ENCODE measurements around the gene AMHR2. TPM values are rescaled to one million over a fixed set of nuclear protein-coding genes. Genes with fewer than 3 reads are reported as not detected.
"Not testable (repeated sequence)": the region's sequence is repeated elsewhere in the genome, so short reads cannot be mapped to it uniquely, and the experiment has no call there.

Gene AMHR2
- total RNA-seq, 4 donors from 2014 or later, result 0.27 TPM; not detected in 3

- peaks cover 9 to 50% (median 14%) of the 10 kb centered on the region in 4 donors for H3K4me1 ChIP-seq
- intact Hi-C loops (cut with DNase I; ENCODE audit: low total_unique reads), result no loop called here
- H3K36me3 ChIP-seq, result peaks cover 0 to 5% (median 0%) of the 10 kb centered on the region in 4 donors
- H3K27me3 ChIP-seq, result no peaks in the 10 kb centered on the region
- H3K4me3 ChIP-seq, result no peak overlapping the region
- no peak overlapping the region for H3K27ac ChIP-seq
- TF ChIP-seq POLR2A (IDR thresholded peaks at IDR 0.05) (no peak), POLR2AphosphoS5 (IDR thresholded peaks at IDR 0.05) (no peak), EP300 (IDR thresholded peaks at IDR 0.05; ENCODE audit: low read depth) (no peak)
- TF ChIP-seq, protein P1, sequence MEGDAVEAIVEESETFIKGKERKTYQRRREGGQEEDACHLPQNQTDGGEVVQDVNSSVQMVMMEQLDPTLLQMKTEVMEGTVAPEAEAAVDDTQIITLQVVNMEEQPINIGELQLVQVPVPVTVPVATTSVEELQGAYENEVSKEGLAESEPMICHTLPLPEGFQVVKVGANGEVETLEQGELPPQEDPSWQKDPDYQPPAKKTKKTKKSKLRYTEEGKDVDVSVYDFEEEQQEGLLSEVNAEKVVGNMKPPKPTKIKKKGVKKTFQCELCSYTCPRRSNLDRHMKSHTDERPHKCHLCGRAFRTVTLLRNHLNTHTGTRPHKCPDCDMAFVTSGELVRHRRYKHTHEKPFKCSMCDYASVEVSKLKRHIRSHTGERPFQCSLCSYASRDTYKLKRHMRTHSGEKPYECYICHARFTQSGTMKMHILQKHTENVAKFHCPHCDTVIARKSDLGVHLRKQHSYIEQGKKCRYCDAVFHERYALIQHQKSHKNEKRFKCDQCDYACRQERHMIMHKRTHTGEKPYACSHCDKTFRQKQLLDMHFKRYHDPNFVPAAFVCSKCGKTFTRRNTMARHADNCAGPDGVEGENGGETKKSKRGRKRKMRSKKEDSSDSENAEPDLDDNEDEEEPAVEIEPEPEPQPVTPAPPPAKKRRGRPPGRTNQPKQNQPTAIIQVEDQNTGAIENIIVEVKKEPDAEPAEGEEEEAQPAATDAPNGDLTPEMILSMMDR (IDR thresholded peaks at IDR 0.05), result no peak
- H3K9me3 ChIP-seq, result no peaks in the 10 kb centered on the region
- DNase-seq, result no peak
- 92 to 94% methylated on average over 3 of the region's 3 CpGs for WGBS, 2 donors (ENCODE audit: low coverage in 1 of 2)
- in situ Hi-C loops (cut with MboI; ENCODE audit: low pct_ligation_motif_present in 1 of 4, low pct_unique_long_range_greater_than_20kb in 1 of 4, low sequenced_read_pairs in 3 of 4), result no loop called here
Measured at GRCh38 chr12:53418221-53418620, 5.4 kb upstream of the AMHR2 start.

DNA sequence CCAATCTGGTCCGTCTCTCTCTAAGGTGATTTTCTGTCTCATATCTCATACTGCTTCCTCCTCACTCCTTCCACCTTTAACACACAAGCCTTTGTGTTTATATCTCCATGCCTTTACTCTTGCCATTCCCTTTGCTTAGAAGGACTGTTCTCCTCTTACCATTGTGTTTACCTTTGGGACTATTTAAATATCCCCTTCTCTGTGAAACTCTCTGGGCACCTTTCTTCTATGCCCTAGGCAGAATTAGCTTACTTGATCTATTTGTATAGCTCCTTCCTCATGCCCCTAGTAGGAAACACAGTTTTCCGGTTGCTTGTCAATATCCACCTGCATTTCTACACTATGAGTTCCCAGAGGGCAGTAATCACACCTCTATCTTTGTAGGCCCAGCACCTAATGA is 3.9 kb upstream of the AMHR2 start:
- WGBS, 2 donors (ENCODE audit: low coverage in 1 of 2), result 77 to 83% methylated on average over 2 of the region's 2 CpGs
- DNase-seq, result no peak
- Histone ChIP-seq H3K36me3 (no peaks in the 10 kb centered on the region), H3K4me3 (no peak overlapping the region), H3K4me1 (peaks cover 6 to 39% (median 8%) of the 10 kb centered on the region in 4 donors), H3K9me3 (no peaks in the 10 kb centered on the region), H3K27ac (no peak overlapping the region), H3K27me3 (no peaks in the 10 kb centered on the region)
- intact Hi-C loops (cut with DNase I; ENCODE audit: low total_unique reads), result no loop called here
- in situ Hi-C loops (cut with MboI; ENCODE audit: low pct_ligation_motif_present in 1 of 4, low pct_unique_long_range_greater_than_20kb in 1 of 4, low sequenced_read_pairs in 3 of 4), result loop anchor here in 2 of 4 donors (5.0 kb wide), 2 partner anchors 62 to 67 kb away; no protein-coding TSS in a partner anchor
- no peak for TF ChIP-seq POLR2AphosphoS5 (IDR thresholded peaks at IDR 0.05)
- no peak for TF ChIP-seq POLR2A (IDR thresholded peaks at IDR 0.05)
- TF ChIP-seq EP300 (IDR thresholded peaks at IDR 0.05; ENCODE audit: low read depth), result no peak
- TF ChIP-seq, protein P1 (IDR thresholded peaks at IDR 0.05), result no peak

DNA sequence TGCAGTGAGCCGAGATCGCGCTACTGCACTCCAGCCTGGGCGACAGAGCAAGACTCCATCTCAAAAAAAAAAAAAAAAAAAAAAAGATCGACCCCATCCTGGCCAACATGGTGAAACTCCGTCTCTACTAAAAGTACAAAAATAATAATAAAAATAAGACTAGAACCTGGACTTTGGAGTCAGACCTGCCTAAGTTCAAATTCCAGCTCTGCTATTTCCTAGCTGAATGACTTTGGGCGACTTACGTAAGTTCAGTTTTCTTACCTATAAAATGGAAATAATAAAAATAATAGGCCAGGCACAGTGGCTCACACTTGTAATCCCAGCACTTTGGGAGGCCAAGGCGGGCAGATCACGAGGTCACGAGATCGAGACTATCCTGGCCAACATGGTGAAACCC is 1.4 kb upstream of the AMHR2 start:
- H3K36me3 ChIP-seq; DNase-seq; H3K27me3 ChIP-seq; H3K4me3 ChIP-seq; intact Hi-C loops (cut with DNase I; ENCODE audit: low total_unique reads); H3K9me3 ChIP-seq; H3K27ac ChIP-seq: not testable (repeated sequence)
- WGBS, 2 donors (ENCODE audit: low coverage in 1 of 2), result 84 to 96% methylated on average over 7 to 12 of the region's 12 CpGs
- in situ Hi-C loops (cut with MboI; ENCODE audit: low pct_ligation_motif_present in 1 of 4, low pct_unique_long_range_greater_than_20kb in 1 of 4, low sequenced_read_pairs in 3 of 4), result loop anchor here in 2 of 4 donors (5.0 kb wide), 2 partner anchors 65 to 70 kb away; no protein-coding TSS in a partner anchor
- peaks cover 6 to 24% (median 8%) of the 10 kb centered on the region in 4 donors for H3K4me1 ChIP-seq

DNA sequence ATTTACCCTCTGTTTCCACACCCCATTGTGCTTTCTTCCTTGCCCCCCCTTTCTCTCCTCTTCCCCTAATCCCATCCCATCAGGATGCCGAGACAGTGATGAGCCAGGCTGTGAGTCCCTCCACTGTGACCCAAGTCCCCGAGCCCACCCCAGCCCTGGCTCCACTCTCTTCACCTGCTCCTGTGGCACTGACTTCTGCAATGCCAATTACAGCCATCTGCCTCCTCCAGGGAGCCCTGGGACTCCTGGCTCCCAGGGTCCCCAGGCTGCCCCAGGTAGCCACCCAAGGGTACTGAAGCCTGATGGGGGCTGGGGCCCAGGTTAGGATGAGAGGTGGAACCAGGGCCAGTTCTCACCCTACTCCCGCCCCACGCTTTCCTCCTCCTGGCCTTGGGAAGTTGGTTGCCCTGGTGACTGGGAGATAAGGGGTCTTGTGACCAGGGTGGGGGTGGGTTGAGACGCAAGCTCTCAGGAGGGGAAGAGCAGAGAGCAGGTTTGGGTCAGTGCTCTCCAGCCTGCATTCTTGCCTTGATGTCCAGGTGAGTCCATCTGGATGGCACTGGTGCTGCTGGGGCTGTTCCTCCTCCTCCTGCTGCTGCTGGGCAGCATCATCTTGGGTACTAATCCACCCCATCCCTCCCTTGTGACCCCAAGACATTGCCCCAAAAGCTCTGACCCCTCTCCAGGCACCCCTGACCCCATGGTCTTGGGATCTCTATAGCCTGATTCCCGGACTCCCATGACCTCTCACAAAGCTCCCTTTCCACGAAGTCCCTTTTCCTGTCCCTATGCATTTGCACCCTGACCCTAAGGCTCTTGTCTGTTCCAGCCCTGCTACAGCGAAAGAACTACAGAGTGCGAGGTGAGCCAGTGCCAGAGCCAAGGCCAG is 1.2 kb downstream of the AMHR2 start:
- 90% methylated on average over 9 of the region's 9 CpGs; no CpG with 5 or more reads in 1 of the 2 donors for WGBS, 2 donors (ENCODE audit: low coverage in 1 of 2)
- peaks cover 6 to 9% (median 7%) of the 10 kb centered on the region in 4 donors for H3K4me1 ChIP-seq
- H3K4me3 ChIP-seq, result no peak overlapping the region
- in situ Hi-C loops (cut with MboI; ENCODE audit: low pct_ligation_motif_present in 1 of 4, low pct_unique_long_range_greater_than_20kb in 1 of 4, low sequenced_read_pairs in 3 of 4) (loop anchor here in 2 of 4 donors (5.0 kb wide), 2 partner anchors 68 to 73 kb away; no protein-coding TSS in a partner anchor), intact Hi-C loops (cut with DNase I; ENCODE audit: low total_unique reads) (no loop called here)
- H3K27ac ChIP-seq, result no peak overlapping the region
- no peaks in the 10 kb centered on the region for H3K27me3 ChIP-seq
- H3K9me3 ChIP-seq, result no peaks in the 10 kb centered on the region
- H3K36me3 ChIP-seq, result no peaks in the 10 kb centered on the region
- DNase-seq, result no peak
- TF ChIP-seq, protein P1 (IDR thresholded peaks at IDR 0.05), result no peak
- no peak for TF ChIP-seq EP300 (IDR thresholded peaks at IDR 0.05; ENCODE audit: low read depth)
- TF ChIP-seq POLR2A (IDR thresholded peaks at IDR 0.05), result no peak
